K562 (cell line): ENCODE results near the gene RAD51AP1. TPM values are rescaled to one million over a fixed set of nuclear protein-coding genes. Genes with fewer than 3 reads are reported as not detected.

Source experiments
- ATAC-seq: fragments of 200-7000 bp; cut with Tn5 transposase; 3 replicates; pipeline ENCODE4 v1.9.1; 2020; ENCODE audit warnings: moderate library complexity
- BruUV-seq: library from RNA; stranded (reverse); fragments of 400-500 nt; replicated peaks from 2 replicates; lab custom pipeline; 2021; lab: Mats Ljungman, UMichigan
- CTCF ChIA-PET: fragments of 300-600 bp; formaldehyde crosslinking; extraction: SDS; loops from one replicate; lab custom pipeline; 2021; ENCODE audit warnings: low intra/inter-chr PET ratio; lab: Yijun Ruan, JAX
- POLR2A ChIA-PET: fragments of 300-600, 350-650 bp; sonication (Branson Sonifier 250); formaldehyde crosslinking; extraction: SDS; loops from one replicate; lab custom pipeline; 2021; ENCODE audit warnings: antibody characterized with exemption, inconsistent platforms; lab: Yijun Ruan, JAX
- DNase-seq, 4 experiments: peaks; one replicate each; pipeline versions ENCODE4 v3.0.0 to v3.0.0-alpha.2; 2011 to 2018; ENCODE audit warnings: low spot score in 3 of 4, mixed read lengths in 3 of 4; ENCODE audit errors: extremely low read depth in 1 of 4
- FAIRE-seq: peaks from 2 replicates; lab custom pipeline; 2011; peaks lifted over from hg19 to GRCh38; lab: Jason Lieb, UNC
- H2AFZ ChIP-seq: 2 replicates; pipeline ENCODE4 v1.6.0; 2011; ENCODE audit warnings: low read depth, low read length, control low read depth, inconsistent platforms
- H3K27ac ChIP-seq: fragments of 200-600 bp; 3 replicates; pipeline ENCODE4 v1.8.0; 2011; ENCODE audit warnings: low read depth, mild to moderate bottlenecking, control low read depth, inconsistent platforms, low read length, moderate library complexity, mixed read lengths; ENCODE audit errors: extremely low read depth
- H3K27me3 ChIP-seq, 2 experiments: fragments of 300-600 bp in 1 of 2; 2 replicates in 1 of 2; 3 replicates in 1 of 2; pipeline versions ENCODE4 v1.6.0 to v1.8.0; 2011; ENCODE audit warnings: inconsistent platforms in 2 of 2, low read length in 2 of 2, mild to moderate bottlenecking in 1 of 2, mixed read lengths in 1 of 2, moderate library complexity in 1 of 2; ENCODE audit not compliant: control insufficient read depth in 2 of 2, insufficient read depth in 2 of 2
- H3K36me3 ChIP-seq: fragments of 300-600 bp; 3 replicates; pipeline ENCODE4 v1.8.0; 2011; ENCODE audit warnings: mild to moderate bottlenecking, low read length, inconsistent platforms; ENCODE audit not compliant: control insufficient read depth, insufficient read depth
- H3K4me1 ChIP-seq, 2 experiments: fragments of 200-600 bp in 1 of 2; replicated peaks in 1 of 2; 2 replicates in 1 of 2; 3 replicates in 1 of 2; pipeline versions ENCODE4 v1.5.1 to v1.8.0; 2011; ENCODE audit warnings: inconsistent platforms in 2 of 2, low read length in 2 of 2, mild to moderate bottlenecking in 1 of 2, mixed read lengths in 1 of 2, moderate library complexity in 1 of 2; ENCODE audit not compliant: control insufficient read depth in 2 of 2, insufficient read depth in 2 of 2
- H3K4me2 ChIP-seq: 2 replicates; pipeline ENCODE4 v1.6.1; 2011; ENCODE audit warnings: low read length, control low read depth, inconsistent platforms, mixed read lengths; ENCODE audit not compliant: insufficient read depth
- H3K4me3 ChIP-seq: fragments of 200-600 bp; sonication (generic), shearing (Covaris generic); 2 replicates; pipeline ENCODE4 v1.5.1; 2016; ENCODE audit warnings: control low read depth, inconsistent platforms
- H3K79me2 ChIP-seq: fragments of 200-600 bp; 3 replicates; pipeline ENCODE4 v1.8.0; 2011; ENCODE audit warnings: low read length, inconsistent platforms; ENCODE audit not compliant: control insufficient read depth, insufficient read depth
- H3K9ac ChIP-seq, 2 experiments: 2 replicates each; pipeline versions ENCODE4 v1.6.0 to v1.6.1; 2011; ENCODE audit warnings: low read depth in 2 of 2, low read length in 2 of 2, control low read depth in 1 of 2, inconsistent platforms in 1 of 2, mild to moderate bottlenecking in 1 of 2, mixed read lengths in 1 of 2; ENCODE audit not compliant: insufficient read depth in 1 of 2
- H3K9me1 ChIP-seq: one replicate; pipeline ENCODE4 v1.6.0; 2011; ENCODE audit warnings: inconsistent platforms, mild to moderate bottlenecking, low read length, moderate library complexity; ENCODE audit not compliant: control insufficient read depth, insufficient read depth
- H3K9me3 ChIP-seq: replicated peaks from 2 replicates; pipeline ENCODE4 v1.5.1; 2011; ENCODE audit warnings: low read depth, low read length, inconsistent platforms; ENCODE audit not compliant: control insufficient read depth, insufficient read depth
- H4K20me1 ChIP-seq: replicated peaks from 2 replicates; pipeline ENCODE4 v1.6.1; 2011; ENCODE audit warnings: low read length, inconsistent platforms, mixed read lengths; ENCODE audit not compliant: control insufficient read depth, insufficient read depth
- BACH1 ChIP-seq: fragments of 200-800 bp; sonication (Bioruptor generic); IDR thresholded peaks from 2 replicates; pipeline ENCODE4 v1.6.1; 2016; ENCODE audit warnings: missing genetic modification characterization, missing compliant biosample characterization
- C11orf30 ChIP-seq: fragments of 450-650 bp; IDR thresholded peaks from 2 replicates; pipeline ENCODE4 v1.6.1; 2016; ENCODE audit warnings: low read depth, mild to moderate bottlenecking
- CBFB ChIP-seq: sonication (generic); formaldehyde crosslinking; IDR thresholded peaks from 2 replicates; pipeline ENCODE4 v1.4.0; 2020; ENCODE audit warnings: mild to moderate bottlenecking, missing genetic modification reagents
- HCFC1 ChIP-seq: IDR thresholded peaks from 2 replicates; pipeline ENCODE4 v1.6.1; 2012; ENCODE audit warnings: low read depth, low read length, improper control_type of control experiment
- MXD1 ChIP-seq: fragments of 250-450 bp; sonication (Bioruptor Pico); IDR thresholded peaks from 2 replicates; pipeline ENCODE4 v1.8.0; 2021; ENCODE audit warnings: borderline replicate concordance, mild to moderate bottlenecking, moderate library complexity; ENCODE audit not compliant: poor library complexity, severe bottlenecking
- SIN3B ChIP-seq: fragments of 450-650 bp; IDR thresholded peaks from 2 replicates; pipeline ENCODE4 v1.6.1; 2017; ENCODE audit warnings: low read depth, mild to moderate bottlenecking, moderate library complexity
- ZFP30 ChIP-seq: fragments of 250-450 bp; sonication (Bioruptor Pico); IDR thresholded peaks from 2 replicates; pipeline ENCODE4 v1.8.0; 2022; ENCODE audit warnings: moderate library complexity, mild to moderate bottlenecking, inconsistent platforms, borderline replicate concordance
- ZNF217 ChIP-seq: sonication (generic); formaldehyde crosslinking; IDR thresholded peaks from 2 replicates; pipeline ENCODE4 v1.8.0; 2022; ENCODE audit warnings: mild to moderate bottlenecking, missing genetic modification reagents
- WGBS: fragments of 100-300 bp; shearing (Covaris generic); methylation state at CpG from one replicate; pipeline ENCODE4 v1.1.6; 2016; ENCODE audit warnings: low coverage, mixed read lengths; ENCODE audit not compliant: insufficient coverage; ENCODE audit errors: missing lambda C conversion rate; 5-methylcytosine and 5-hydroxymethylcytosine counted together
- in situ Hi-C: fragments of 300-500 bp; cut with MboI; formaldehyde crosslinking; loops from 4 replicates; pipeline ENCODE4 v1.15.0; 2018; ENCODE audit warnings: inconsistent platforms, mixed read lengths
- intact Hi-C: fragments of 100-400 bp; cut with micrococcal nuclease; formaldehyde crosslinking; loops from 2 replicates; pipeline ENCODE4 v1.14.2; 2022
- polyA plus RNA-seq, 8 experiments: library from polyadenylated mRNA; depleted of rRNA in 4 of 8; stranded (reverse) in 5 of 8; unstranded in 3 of 8; fragments of >200 nt; fragmentation: Nextera tagmentation in 2 of 8; fragmentation: Illumina TruSeq in 1 of 8; extraction: Ambion mirVana in 2 of 8; extraction: Trizol in 1 of 8; gene quantifications; 2 replicates each; pipeline versions ENCODE4 v1.2.1 to v1.2.3, GENCODE V29; 2011 to 2014; ENCODE audit warnings: inconsistent platforms in 1 of 8, missing spikeins in 1 of 8
- total RNA-seq, 7 experiments: library from RNA; depleted of rRNA in 6 of 7; stranded (reverse); fragments of >200 nt in 6 of 7; fragmentation: Illumina TruSeq in 2 of 7; extraction: Trizol in 2 of 7; gene quantifications; 2 replicates each; pipeline versions ENCODE4 v1.2.1 to v1.2.3, GENCODE V29; 2011 to 2021; ENCODE audit warnings: low replicate concordance in 1 of 7
- TF ChIP-seq, protein P1 (sequence below): sonication (generic); formaldehyde crosslinking; IDR thresholded peaks from 2 replicates; pipeline ENCODE4 v1.8.1; 2023; ENCODE audit warnings: missing genetic modification reagents, mild to moderate bottlenecking, borderline replicate concordance

RAD51AP1 gene
- total and polyA plus RNA-seq, 9 of the 15 experiments (the other 6 are each of a cell fraction or from before 2014, with no cell fraction given) = 43.8 to 111 (median 89.1) TPM

DNA sequence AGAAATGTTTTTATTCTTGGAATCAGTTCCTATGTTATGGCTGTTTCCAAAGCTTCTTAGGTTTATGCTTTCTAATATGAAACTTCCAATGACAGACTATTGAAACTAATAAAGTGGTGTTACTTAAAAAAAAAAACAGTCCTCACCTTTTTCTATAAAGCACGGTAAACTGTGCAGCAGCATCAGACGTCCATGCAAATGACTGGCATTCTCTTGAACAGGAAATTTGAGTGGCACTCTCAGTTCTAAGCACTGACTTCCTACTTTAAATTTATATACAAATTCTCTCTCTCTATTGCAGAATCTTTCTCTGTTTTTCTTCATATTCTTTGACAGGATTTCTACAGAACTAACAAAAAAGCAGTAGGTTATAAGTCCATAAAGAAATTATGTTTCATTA lies 2.8 kb upstream of the RAD51AP1 start:
- H3K4me3 ChIP-seq = no peak overlapping the region
- 51% methylated on average over 2 of the region's 2 CpGs for WGBS
- no peaks in the 10 kb centered on the region for H3K27me3 ChIP-seq
- no peak overlapping the region for H3K27ac ChIP-seq
- no TSS peak for BruUV-seq
- FAIRE-seq (no peak), DNase-seq (no peak), ATAC-seq (no peak)
- H3K9me1 ChIP-seq = no peaks in the 10 kb centered on the region
- H2AFZ ChIP-seq = no peak overlapping the region
- intact Hi-C loops (no loop called here), in situ Hi-C loops (no loop called here)
- CTCF ChIA-PET = no interaction called here
- H3K9me3 ChIP-seq = no peaks in the 10 kb centered on the region
- H3K4me1 ChIP-seq = peaks cover 0 to 2% of the 10 kb centered on the region in 2 experiments; a peak in 1 of 5 replicates
- no peak overlapping the region for H3K4me2 ChIP-seq
- peaks cover 33% of the 10 kb centered on the region; the same call in 2 of the 3 replicates for H3K36me3 ChIP-seq
- H4K20me1 ChIP-seq = no peaks in the 10 kb centered on the region; the same call in 1 of the 2 replicates
- POLR2A ChIA-PET = no interaction called here
- H3K79me2 ChIP-seq = peaks cover 44% of the 10 kb centered on the region
- no peak overlapping the region for H3K9ac ChIP-seq
- TF ChIP-seq HCFC1 (no peak), SIN3B (no peak), ZNF217 (CRISPR knock-in tag) (no peak), MXD1 (no peak), CBFB (no peak), BACH1 (tag) (no peak), ZFP30 (CRISPR knock-in tag) (no peak), C11orf30 (no peak)
- TF ChIP-seq, protein P1, sequence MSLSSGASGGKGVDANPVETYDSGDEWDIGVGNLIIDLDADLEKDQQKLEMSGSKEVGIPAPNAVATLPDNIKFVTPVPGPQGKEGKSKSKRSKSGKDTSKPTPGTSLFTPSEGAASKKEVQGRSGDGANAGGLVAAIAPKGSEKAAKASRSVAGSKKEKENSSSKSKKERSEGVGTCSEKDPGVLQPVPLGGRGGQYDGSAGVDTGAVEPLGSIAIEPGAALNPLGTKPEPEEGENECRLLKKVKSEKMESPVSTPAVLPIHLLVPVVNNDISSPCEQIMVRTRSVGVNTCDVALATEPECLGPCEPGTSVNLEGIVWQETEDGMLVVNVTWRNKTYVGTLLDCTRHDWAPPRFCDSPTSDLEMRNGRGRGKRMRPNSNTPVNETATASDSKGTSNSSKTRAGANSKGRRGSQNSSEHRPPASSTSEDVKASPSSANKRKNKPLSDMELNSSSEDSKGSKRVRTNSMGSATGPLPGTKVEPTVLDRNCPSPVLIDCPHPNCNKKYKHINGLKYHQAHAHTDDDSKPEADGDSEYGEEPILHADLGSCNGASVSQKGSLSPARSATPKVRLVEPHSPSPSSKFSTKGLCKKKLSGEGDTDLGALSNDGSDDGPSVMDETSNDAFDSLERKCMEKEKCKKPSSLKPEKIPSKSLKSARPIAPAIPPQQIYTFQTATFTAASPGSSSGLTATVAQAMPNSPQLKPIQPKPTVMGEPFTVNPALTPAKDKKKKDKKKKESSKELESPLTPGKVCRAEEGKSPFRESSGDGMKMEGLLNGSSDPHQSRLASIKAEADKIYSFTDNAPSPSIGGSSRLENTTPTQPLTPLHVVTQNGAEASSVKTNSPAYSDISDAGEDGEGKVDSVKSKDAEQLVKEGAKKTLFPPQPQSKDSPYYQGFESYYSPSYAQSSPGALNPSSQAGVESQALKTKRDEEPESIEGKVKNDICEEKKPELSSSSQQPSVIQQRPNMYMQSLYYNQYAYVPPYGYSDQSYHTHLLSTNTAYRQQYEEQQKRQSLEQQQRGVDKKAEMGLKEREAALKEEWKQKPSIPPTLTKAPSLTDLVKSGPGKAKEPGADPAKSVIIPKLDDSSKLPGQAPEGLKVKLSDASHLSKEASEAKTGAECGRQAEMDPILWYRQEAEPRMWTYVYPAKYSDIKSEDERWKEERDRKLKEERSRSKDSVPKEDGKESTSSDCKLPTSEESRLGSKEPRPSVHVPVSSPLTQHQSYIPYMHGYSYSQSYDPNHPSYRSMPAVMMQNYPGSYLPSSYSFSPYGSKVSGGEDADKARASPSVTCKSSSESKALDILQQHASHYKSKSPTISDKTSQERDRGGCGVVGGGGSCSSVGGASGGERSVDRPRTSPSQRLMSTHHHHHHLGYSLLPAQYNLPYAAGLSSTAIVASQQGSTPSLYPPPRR (CRISPR knock-in tag) = no peak
